GM12878 (cell line): ENCODE results near the gene CREG1. TPM values are rescaled to one million over a fixed set of nuclear protein-coding genes. Genes with fewer than 3 reads are reported as not detected.

ENCODE experiments used
- ATAC-seq: fragments of 200-7000 bp; cut with Tn5 transposase; 3 replicates; pipeline ENCODE4 v1.9.1; 2020; ENCODE audit warnings: mild to moderate bottlenecking, moderate library complexity
- BruUV-seq: library from RNA; stranded (reverse); fragments of 400-500 nt; replicated peaks from 2 replicates; lab custom pipeline; 2021; lab: Mats Ljungman, UMichigan
- CTCF ChIA-PET: fragments of 300-600 bp; sonication (Branson Sonifier 250); formaldehyde crosslinking; extraction: SDS; loops from one replicate; lab custom pipeline; 2021; ENCODE audit warnings: inconsistent platforms; lab: Yijun Ruan, JAX
- POLR2A ChIA-PET: fragments of 350-600 bp; formaldehyde crosslinking; extraction: SDS; loops from one replicate; lab custom pipeline; 2021; ENCODE audit warnings: inconsistent platforms; lab: Charles Lee
- RAD21 ChIA-PET: fragments of 300-600 bp; sonication (Branson Sonifier 250); formaldehyde crosslinking; loops from one replicate; lab custom pipeline; 2023; ENCODE audit warnings: antibody characterized with exemption; ENCODE audit not compliant: unreplicated experiment; lab: Charles Lee
- SMC1A ChIA-PET: fragments of 300-600 bp; sonication (Branson Sonifier 250); formaldehyde crosslinking; loops from one replicate; lab custom pipeline; 2023; ENCODE audit not compliant: unreplicated experiment, uncharacterized antibody; lab: Charles Lee
- DNase-seq: peaks from one replicate; pipeline ENCODE4 v3.0.0-alpha.2; 2011; ENCODE audit warnings: low read depth, low spot score
- FAIRE-seq: peaks from 3 replicates; lab custom pipeline; 2011; peaks lifted over from hg19 to GRCh38; lab: Jason Lieb, UNC
- H2AFZ ChIP-seq: 2 replicates; pipeline ENCODE4 v1.6.0; 2011; ENCODE audit warnings: low read depth, low read length, control low read depth; ENCODE audit not compliant: control insufficient read depth
- H3K27ac ChIP-seq: 2 replicates; pipeline ENCODE4 v1.5.1; 2011; ENCODE audit warnings: control low read depth; ENCODE audit not compliant: control insufficient read depth, insufficient read depth
- H3K27me3 ChIP-seq, 2 experiments: replicated peaks in 1 of 2; 2 replicates each; pipeline versions ENCODE4 v1.6.0 to v1.6.1; 2011; ENCODE audit warnings: low read length in 1 of 2; ENCODE audit not compliant: control insufficient read depth in 2 of 2, insufficient read depth in 2 of 2
- H3K36me3 ChIP-seq, 2 experiments: 2 replicates each; pipeline ENCODE4 v1.5.1; 2011; ENCODE audit warnings: low read length in 1 of 2; ENCODE audit not compliant: control insufficient read depth in 2 of 2, insufficient read depth in 2 of 2
- H3K4me1 ChIP-seq: 2 replicates; pipeline ENCODE4 v1.6.1; 2011; ENCODE audit warnings: mild to moderate bottlenecking, low read length, moderate library complexity, mixed read lengths; ENCODE audit not compliant: control insufficient read depth, insufficient read depth
- H3K4me2 ChIP-seq: 2 replicates; pipeline ENCODE4 v1.6.0; 2011; ENCODE audit warnings: control low read depth; ENCODE audit not compliant: control insufficient read depth, insufficient read depth
- H3K4me3 ChIP-seq: fragments of 200-600 bp; sonication (generic); 2 replicates; pipeline ENCODE4 v1.5.1; 2016
- H3K79me2 ChIP-seq: 2 replicates; pipeline ENCODE4 v1.6.0; 2011; ENCODE audit warnings: low read length; ENCODE audit not compliant: control insufficient read depth, insufficient read depth
- H3K9ac ChIP-seq: 2 replicates; pipeline ENCODE4 v1.8.0; 2011; ENCODE audit warnings: low read length, control low read depth, mixed read lengths; ENCODE audit not compliant: control insufficient read depth, insufficient read depth
- H3K9me3 ChIP-seq: replicated peaks from 3 replicates; pipeline ENCODE4 v1.5.1; 2011; ENCODE audit warnings: mild to moderate bottlenecking, low read length; ENCODE audit not compliant: control insufficient read depth, insufficient read depth
- H4K20me1 ChIP-seq: 2 replicates; pipeline ENCODE4 v1.6.0; 2011; ENCODE audit not compliant: control insufficient read depth, insufficient read depth
- BRCA1 ChIP-seq: IDR thresholded peaks from 2 replicates; pipeline ENCODE4 v1.6.1; 2011; ENCODE audit warnings: low read depth, low read length, improper control_type of control experiment
- FOXM1 ChIP-seq: IDR thresholded peaks from 2 replicates; pipeline ENCODE4 v1.6.1; 2012; ENCODE audit warnings: low read depth, mild to moderate bottlenecking, inconsistent platforms, low read length, moderate library complexity
- NR2F1 ChIP-seq: fragments of 450-650 bp; conservative IDR thresholded peaks from 2 replicates; pipeline ENCODE4 v1.6.1; 2017; ENCODE audit warnings: mild to moderate bottlenecking
- RAD21 ChIP-seq: IDR thresholded peaks from 2 replicates; pipeline ENCODE4 v1.6.1; 2011; ENCODE audit warnings: mild to moderate bottlenecking, low read depth, low read length, moderate library complexity; ENCODE audit not compliant: insufficient read depth
- TCF12 ChIP-seq: IDR thresholded peaks from 2 replicates; pipeline ENCODE4 v1.6.1; 2011; ENCODE audit warnings: low read depth, mild to moderate bottlenecking, low read length
- WRNIP1 ChIP-seq: IDR thresholded peaks from 2 replicates; pipeline ENCODE4 v1.6.1; 2011; ENCODE audit warnings: low read depth, low read length, improper control_type of control experiment, borderline replicate concordance
- ZNF207 ChIP-seq: fragments of 450-650 bp; IDR thresholded peaks from 2 replicates; pipeline ENCODE4 v1.6.1; 2014; ENCODE audit warnings: antibody characterized with exemption, mild to moderate bottlenecking, borderline replicate concordance
- ZZZ3 ChIP-seq: IDR thresholded peaks from 2 replicates; pipeline ENCODE4 v1.6.1; 2011; ENCODE audit warnings: low read depth; ENCODE audit not compliant: control insufficient read depth, insufficient read length
- WGBS: methylation state at CpG from one replicate; pipeline ENCODE4 v1.1.6; 2016; ENCODE audit warnings: low lambda C conversion rate; ENCODE audit not compliant: insufficient replicate concordance, insufficient coverage; ENCODE audit errors: missing lambda C conversion rate; 5-methylcytosine and 5-hydroxymethylcytosine counted together
- in situ Hi-C: fragments of 300-500 bp; cut with MboI; formaldehyde crosslinking; loops from 9 replicates; pipeline ENCODE4 v1.14.3; 2018; ENCODE audit warnings: mixed read lengths
- intact Hi-C: fragments of 100-400 bp; cut with micrococcal nuclease; formaldehyde crosslinking; loops from one replicate; pipeline ENCODE4 v1.14.2; 2022; ENCODE audit not compliant: unreplicated experiment
- polyA plus RNA-seq, 11 experiments: library from polyadenylated mRNA; depleted of rRNA in 4 of 11; unstranded in 6 of 11; stranded (reverse) in 5 of 11; fragments of >200 nt; fragmentation: Nextera tagmentation in 4 of 11; fragmentation: Illumina TruSeq in 1 of 11; extraction: Ambion mirVana in 4 of 11; extraction: Trizol in 1 of 11; gene quantifications; 1 replicate in 1 of 11; 2 replicates in 10 of 11; pipeline versions ENCODE4 v1.2.1 to v1.2.3, GENCODE V29; 2011 to 2016; ENCODE audit warnings: inconsistent platforms in 2 of 11, missing spikeins in 2 of 11, low read depth in 1 of 11
- total RNA-seq, 4 experiments: library from RNA; depleted of rRNA in 3 of 4; stranded (reverse); fragments of >200 nt in 3 of 4; fragmentation: Illumina TruSeq in 1 of 4; extraction: Trizol in 1 of 4; gene quantifications; 2 replicates each; pipeline versions ENCODE4 v1.2.1 to v1.2.3, GENCODE V29; 2013 to 2021
- TF ChIP-seq, protein P1 (sequence below): fragments of 450-650 bp; formaldehyde crosslinking; IDR thresholded peaks from 2 replicates; pipeline ENCODE4 v1.4.0; 2022; ENCODE audit warnings: mild to moderate bottlenecking, moderate library complexity
- TF ChIP-seq, protein P2 (sequence below): fragments of 450-650 bp; IDR thresholded peaks from 2 replicates; pipeline ENCODE4 v1.6.1; 2017; ENCODE audit warnings: mild to moderate bottlenecking, moderate library complexity
- TF ChIP-seq, protein P3 (sequence below): fragments of 450-650 bp; formaldehyde crosslinking; IDR thresholded peaks from 2 replicates; pipeline ENCODE4 v1.4.0; 2020; ENCODE audit warnings: mild to moderate bottlenecking, moderate library complexity

The CREG1 gene
- total and polyA plus RNA-seq, 10 of the 15 experiments (the other 5 are each of a cell fraction or from before 2014, with no cell fraction given) = 5.3 to 43.8 (median 22.1) TPM

DNA sequence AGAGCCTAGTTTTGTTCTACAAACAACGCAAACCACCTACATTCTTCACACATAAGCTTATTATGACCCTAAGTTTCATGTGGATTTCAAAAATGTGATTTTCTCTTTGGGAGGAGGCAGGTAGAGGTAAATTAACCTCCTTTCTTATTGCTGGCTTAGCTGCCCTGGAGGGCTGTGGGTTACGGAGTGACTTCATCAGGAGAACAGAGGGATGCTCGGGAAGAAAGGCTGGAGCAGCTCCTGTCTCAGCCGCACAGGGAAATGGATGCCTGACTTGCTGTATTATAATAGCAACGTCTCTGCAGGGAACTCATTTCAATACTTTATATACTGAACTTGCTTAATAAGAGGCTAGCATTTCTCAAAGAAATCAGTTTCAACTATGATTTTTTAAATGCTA, 14.1 kb upstream of the CREG1 start:
- no TSS peak for BruUV-seq
- H4K20me1 ChIP-seq = no peaks in the 10 kb centered on the region
- no peak overlapping the region for H3K9ac ChIP-seq
- FAIRE-seq (no peak), ATAC-seq (no peak), DNase-seq (no peak)
- ChIA-PET CTCF (interaction anchor here (1.4 to 1.8 kb wide), 2 partner anchors 12 to 33 kb away, joined by 3 to 6 read pairs; no protein-coding TSS in a partner anchor), RAD21 (no interaction called here), SMC1A (interaction anchor here (0.6 kb wide), 1 partner anchor 831 kb away, joined by 3 read pairs; no protein-coding TSS in a partner anchor), POLR2A (no interaction called here)
- H3K4me3 ChIP-seq = no peak overlapping the region
- no peak overlapping the region for H2AFZ ChIP-seq
- intact Hi-C loops (no loop called here), in situ Hi-C loops (no loop called here)
- no peaks in the 10 kb centered on the region for H3K27me3 ChIP-seq
- H3K9me3 ChIP-seq = no peaks in the 10 kb centered on the region; the same call in 2 of the 3 replicates
- 48% methylated on average over 5 of the region's 5 CpGs for WGBS
- H3K4me2 ChIP-seq = no peak overlapping the region
- no peaks in the 10 kb centered on the region for H3K36me3 ChIP-seq
- TF ChIP-seq, protein P1, sequence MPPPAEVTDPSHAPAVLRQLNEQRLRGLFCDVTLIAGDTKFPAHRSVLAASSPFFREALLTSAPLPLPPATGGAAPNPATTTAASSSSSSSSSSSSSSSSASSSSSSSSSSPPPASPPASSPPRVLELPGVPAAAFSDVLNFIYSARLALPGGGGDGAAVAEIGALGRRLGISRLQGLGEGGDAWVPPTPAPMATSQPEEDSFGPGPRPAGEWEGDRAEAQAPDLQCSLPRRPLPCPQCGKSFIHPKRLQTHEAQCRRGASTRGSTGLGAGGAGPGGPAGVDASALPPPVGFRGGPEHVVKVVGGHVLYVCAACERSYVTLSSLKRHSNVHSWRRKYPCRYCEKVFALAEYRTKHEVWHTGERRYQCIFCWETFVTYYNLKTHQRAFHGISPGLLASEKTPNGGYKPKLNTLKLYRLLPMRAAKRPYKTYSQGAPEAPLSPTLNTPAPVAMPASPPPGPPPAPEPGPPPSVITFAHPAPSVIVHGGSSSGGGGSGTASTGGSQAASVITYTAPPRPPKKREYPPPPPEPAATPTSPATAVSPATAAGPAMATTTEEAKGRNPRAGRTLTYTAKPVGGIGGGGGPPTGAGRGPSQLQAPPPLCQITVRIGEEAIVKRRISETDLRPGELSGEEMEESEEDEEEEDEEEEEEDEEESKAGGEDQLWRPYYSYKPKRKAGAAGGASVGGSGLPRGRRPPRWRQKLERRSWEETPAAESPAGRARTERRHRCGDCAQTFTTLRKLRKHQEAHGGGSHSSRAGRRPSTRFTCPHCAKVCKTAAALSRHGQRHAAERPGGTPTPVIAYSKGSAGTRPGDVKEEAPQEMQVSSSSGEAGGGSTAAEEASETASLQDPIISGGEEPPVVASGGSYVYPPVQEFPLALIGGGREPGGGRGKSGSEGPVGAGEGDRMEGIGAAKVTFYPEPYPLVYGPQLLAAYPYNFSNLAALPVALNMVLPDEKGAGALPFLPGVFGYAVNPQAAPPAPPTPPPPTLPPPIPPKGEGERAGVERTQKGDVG = no peak
- TF ChIP-seq ZNF207 (no peak), FOXM1 (no peak), RAD21 (no peak), BRCA1 (no peak), WRNIP1 (no peak), ZZZ3 (no peak), NR2F1 (no peak), TCF12 (no peak)
- TF ChIP-seq, protein P2, sequence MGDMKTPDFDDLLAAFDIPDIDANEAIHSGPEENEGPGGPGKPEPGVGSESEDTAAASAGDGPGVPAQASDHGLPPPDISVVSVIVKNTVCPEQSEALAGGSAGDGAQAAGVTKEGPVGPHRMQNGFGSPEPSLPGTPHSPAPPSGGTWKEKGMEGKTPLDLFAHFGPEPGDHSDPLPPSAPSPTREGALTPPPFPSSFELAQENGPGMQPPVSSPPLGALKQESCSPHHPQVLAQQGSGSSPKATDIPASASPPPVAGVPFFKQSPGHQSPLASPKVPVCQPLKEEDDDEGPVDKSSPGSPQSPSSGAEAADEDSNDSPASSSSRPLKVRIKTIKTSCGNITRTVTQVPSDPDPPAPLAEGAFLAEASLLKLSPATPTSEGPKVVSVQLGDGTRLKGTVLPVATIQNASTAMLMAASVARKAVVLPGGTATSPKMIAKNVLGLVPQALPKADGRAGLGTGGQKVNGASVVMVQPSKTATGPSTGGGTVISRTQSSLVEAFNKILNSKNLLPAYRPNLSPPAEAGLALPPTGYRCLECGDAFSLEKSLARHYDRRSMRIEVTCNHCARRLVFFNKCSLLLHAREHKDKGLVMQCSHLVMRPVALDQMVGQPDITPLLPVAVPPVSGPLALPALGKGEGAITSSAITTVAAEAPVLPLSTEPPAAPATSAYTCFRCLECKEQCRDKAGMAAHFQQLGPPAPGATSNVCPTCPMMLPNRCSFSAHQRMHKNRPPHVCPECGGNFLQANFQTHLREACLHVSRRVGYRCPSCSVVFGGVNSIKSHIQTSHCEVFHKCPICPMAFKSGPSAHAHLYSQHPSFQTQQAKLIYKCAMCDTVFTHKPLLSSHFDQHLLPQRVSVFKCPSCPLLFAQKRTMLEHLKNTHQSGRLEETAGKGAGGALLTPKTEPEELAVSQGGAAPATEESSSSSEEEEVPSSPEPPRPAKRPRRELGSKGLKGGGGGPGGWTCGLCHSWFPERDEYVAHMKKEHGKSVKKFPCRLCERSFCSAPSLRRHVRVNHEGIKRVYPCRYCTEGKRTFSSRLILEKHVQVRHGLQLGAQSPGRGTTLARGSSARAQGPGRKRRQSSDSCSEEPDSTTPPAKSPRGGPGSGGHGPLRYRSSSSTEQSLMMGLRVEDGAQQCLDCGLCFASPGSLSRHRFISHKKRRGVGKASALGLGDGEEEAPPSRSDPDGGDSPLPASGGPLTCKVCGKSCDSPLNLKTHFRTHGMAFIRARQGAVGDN = no peak
- TF ChIP-seq, protein P3, sequence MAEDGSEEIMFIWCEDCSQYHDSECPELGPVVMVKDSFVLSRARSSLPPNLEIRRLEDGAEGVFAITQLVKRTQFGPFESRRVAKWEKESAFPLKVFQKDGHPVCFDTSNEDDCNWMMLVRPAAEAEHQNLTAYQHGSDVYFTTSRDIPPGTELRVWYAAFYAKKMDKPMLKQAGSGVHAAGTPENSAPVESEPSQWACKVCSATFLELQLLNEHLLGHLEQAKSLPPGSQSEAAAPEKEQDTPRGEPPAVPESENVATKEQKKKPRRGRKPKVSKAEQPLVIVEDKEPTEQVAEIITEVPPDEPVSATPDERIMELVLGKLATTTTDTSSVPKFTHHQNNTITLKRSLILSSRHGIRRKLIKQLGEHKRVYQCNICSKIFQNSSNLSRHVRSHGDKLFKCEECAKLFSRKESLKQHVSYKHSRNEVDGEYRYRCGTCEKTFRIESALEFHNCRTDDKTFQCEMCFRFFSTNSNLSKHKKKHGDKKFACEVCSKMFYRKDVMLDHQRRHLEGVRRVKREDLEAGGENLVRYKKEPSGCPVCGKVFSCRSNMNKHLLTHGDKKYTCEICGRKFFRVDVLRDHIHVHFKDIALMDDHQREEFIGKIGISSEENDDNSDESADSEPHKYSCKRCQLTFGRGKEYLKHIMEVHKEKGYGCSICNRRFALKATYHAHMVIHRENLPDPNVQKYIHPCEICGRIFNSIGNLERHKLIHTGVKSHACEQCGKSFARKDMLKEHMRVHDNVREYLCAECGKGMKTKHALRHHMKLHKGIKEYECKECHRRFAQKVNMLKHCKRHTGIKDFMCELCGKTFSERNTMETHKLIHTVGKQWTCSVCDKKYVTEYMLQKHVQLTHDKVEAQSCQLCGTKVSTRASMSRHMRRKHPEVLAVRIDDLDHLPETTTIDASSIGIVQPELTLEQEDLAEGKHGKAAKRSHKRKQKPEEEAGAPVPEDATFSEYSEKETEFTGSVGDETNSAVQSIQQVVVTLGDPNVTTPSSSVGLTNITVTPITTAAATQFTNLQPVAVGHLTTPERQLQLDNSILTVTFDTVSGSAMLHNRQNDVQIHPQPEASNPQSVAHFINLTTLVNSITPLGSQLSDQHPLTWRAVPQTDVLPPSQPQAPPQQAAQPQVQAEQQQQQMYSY (CRISPR knock-in tag) = no peak
- H3K79me2 ChIP-seq = no peaks in the 10 kb centered on the region
- no peak overlapping the region for H3K27ac ChIP-seq
- peaks cover 8% of the 10 kb centered on the region; the same call in 1 of the 2 replicates for H3K4me1 ChIP-seq
